SK-N-SH (cell line): ENCODE data around the gene ZSCAN22. TPM values are rescaled to one million over a fixed set of nuclear protein-coding genes. Genes with fewer than 3 reads are reported as not detected.

ENCODE experiments used
- CTCF ChIA-PET: fragments of 300-600, 350-600 bp; formaldehyde crosslinking; extraction: SDS; loops from one replicate; lab custom pipeline; 2021; lab: Yijun Ruan, JAX
- POLR2A ChIA-PET: fragments of 350-600 bp; sonication (Branson Sonifier 250); formaldehyde crosslinking; extraction: SDS; loops from one replicate; lab custom pipeline; 2020; ENCODE audit warnings: antibody characterized with exemption, inconsistent platforms; lab: Yijun Ruan, JAX
- DNase-seq: peaks from one replicate; pipeline ENCODE4 v3.0.0; 2012
- H2AFZ ChIP-seq: fragments of 200-600 bp; sonication (generic); 2 replicates; pipeline ENCODE4 v1.8.1; 2016; ENCODE audit warnings: antibody characterized with exemption, mild to moderate bottlenecking, low read depth
- H3F3A ChIP-seq: fragments of 200-600 bp; sonication (generic); replicated peaks from 2 replicates; pipeline ENCODE3; 2016; ENCODE audit warnings: antibody characterized with exemption, mild to moderate bottlenecking; ENCODE audit not compliant: insufficient read depth
- H3K27ac ChIP-seq, 2 experiments: fragments of 200-500 bp in 1 of 2; fragments of 200-600 bp in 1 of 2; sonication (Bioruptor generic) in 1 of 2; sonication (generic), shearing (Covaris generic) in 1 of 2; 2 replicates each; pipeline versions ENCODE4 v1.5.1 to v1.6.1; 2014 to 2016; ENCODE audit warnings: low read depth in 2 of 2, inconsistent platforms in 1 of 2, low read length in 1 of 2, mild to moderate bottlenecking in 1 of 2, mixed read lengths in 1 of 2
- H3K27me3 ChIP-seq: fragments of 200-600 bp; sonication (generic), shearing (Covaris generic); 2 replicates; pipeline ENCODE4 v1.6.1; 2016; ENCODE audit warnings: mixed run types; ENCODE audit not compliant: insufficient read depth
- H3K36me3 ChIP-seq, 2 experiments: fragments of 200-500 bp in 1 of 2; fragments of 200-600 bp in 1 of 2; sonication (Bioruptor generic) in 1 of 2; sonication (generic) in 1 of 2; replicated peaks in 1 of 2; 2 replicates each; pipeline versions ENCODE3 to v1.5.1; 2014 to 2016; ENCODE audit warnings: low read length in 1 of 2, mild to moderate bottlenecking in 1 of 2; ENCODE audit not compliant: insufficient read depth in 2 of 2, control insufficient read depth in 1 of 2
- H3K4me1 ChIP-seq, 2 experiments: fragments of 200-500 bp in 1 of 2; fragments of 200-600 bp in 1 of 2; sonication (Bioruptor generic) in 1 of 2; sonication (generic), shearing (Covaris generic) in 1 of 2; 2 replicates each; pipeline versions ENCODE4 v1.5.1 to v1.6.1; 2014 to 2016; ENCODE audit warnings: low read depth in 1 of 2, low read length in 1 of 2, mixed run types in 1 of 2; ENCODE audit not compliant: insufficient read depth in 2 of 2, control insufficient read depth in 1 of 2
- H3K4me2 ChIP-seq: fragments of 200-600 bp; sonication (generic), shearing (Covaris generic); 2 replicates; pipeline ENCODE4 v1.6.1; 2017; ENCODE audit warnings: mixed run types
- H3K4me3 ChIP-seq, 2 experiments: fragments of 200-500 bp in 1 of 2; fragments of 200-600 bp in 1 of 2; sonication (Bioruptor generic) in 1 of 2; sonication (generic), shearing (Covaris generic) in 1 of 2; 2 replicates each; pipeline versions ENCODE4 v1.5.1 to v1.8.1; 2014 to 2016; ENCODE audit warnings: low read depth in 2 of 2, inconsistent platforms in 1 of 2, low read length in 1 of 2, mild to moderate bottlenecking in 1 of 2, mixed read lengths in 1 of 2, moderate library complexity in 1 of 2
- H3K79me2 ChIP-seq: fragments of 200-600 bp; sonication (generic); 2 replicates; pipeline ENCODE4 v1.8.1; 2017; ENCODE audit warnings: mild to moderate bottlenecking; ENCODE audit not compliant: insufficient read depth
- H3K9ac ChIP-seq: fragments of 200-600 bp; sonication (generic); 2 replicates; pipeline ENCODE4 v1.6.1; 2017; ENCODE audit warnings: mixed run types
- H3K9me2 ChIP-seq: fragments of 200-600 bp; sonication (generic); 2 replicates; pipeline ENCODE4 v1.6.1; 2017; ENCODE audit warnings: mixed run types
- H3K9me3 ChIP-seq: fragments of 200-600 bp; sonication (generic); 2 replicates; pipeline ENCODE4 v1.6.1; 2017; ENCODE audit warnings: mixed run types, mild to moderate bottlenecking, moderate library complexity
- H4K20me1 ChIP-seq: fragments of 200-600 bp; sonication (generic); 2 replicates; pipeline ENCODE4 v1.6.1; 2017; ENCODE audit warnings: mild to moderate bottlenecking, mixed run types; ENCODE audit not compliant: insufficient read depth
- CTCF ChIP-seq: fragments of 200-600 bp; sonication (generic); IDR thresholded peaks from 2 replicates; pipeline ENCODE4 v1.6.1; 2017; ENCODE audit warnings: antibody characterized with exemption, mild to moderate bottlenecking, moderate library complexity
- ELF1 ChIP-seq: IDR thresholded peaks from 2 replicates; pipeline ENCODE4 v1.4.0; 2012
- FOSL2 ChIP-seq: IDR thresholded peaks from 2 replicates; pipeline ENCODE4 v1.4.0; 2012; ENCODE audit warnings: low read depth, mild to moderate bottlenecking, moderate library complexity, borderline replicate concordance
- FOXM1 ChIP-seq: IDR thresholded peaks from 2 replicates; pipeline ENCODE4 v1.4.0; 2012; ENCODE audit warnings: low read depth, mild to moderate bottlenecking
- JUND ChIP-seq: IDR thresholded peaks from 2 replicates; pipeline ENCODE4 v1.4.0; 2012
- PBX3 ChIP-seq: IDR thresholded peaks from 2 replicates; pipeline ENCODE4; 2012
- RAD21 ChIP-seq: IDR thresholded peaks from 2 replicates; pipeline ENCODE4 v1.6.1; 2012; ENCODE audit warnings: mild to moderate bottlenecking, low read length
- SIN3A ChIP-seq: IDR thresholded peaks from 2 replicates; pipeline ENCODE4 v1.6.1; 2012; ENCODE audit warnings: low read depth, mild to moderate bottlenecking, low read length, moderate library complexity, borderline replicate concordance
- SMC3 ChIP-seq: IDR thresholded peaks from 2 replicates; pipeline ENCODE4 v1.6.1; 2012; ENCODE audit warnings: low read depth, low read length, improper control_type of control experiment
- TCF12 ChIP-seq: IDR thresholded peaks from 2 replicates; pipeline ENCODE4 v1.4.0; 2012
- USF2 ChIP-seq: fragments of 150-350 bp; IDR thresholded peaks from 2 replicates; pipeline ENCODE4 v1.6.1; 2017; ENCODE audit warnings: antibody characterized with exemption, low read length, low read depth, borderline replicate concordance
- YY1 ChIP-seq: IDR thresholded peaks from 2 replicates; pipeline ENCODE4 v1.4.0; 2012; ENCODE audit warnings: low read depth, mild to moderate bottlenecking
- WGBS: methylation state at CpG from one replicate; pipeline ENCODE4 v1.1.6; 2017; ENCODE audit warnings: low lambda C conversion rate; 5-methylcytosine and 5-hydroxymethylcytosine counted together
- polyA plus RNA-seq, 3 experiments: library from polyadenylated mRNA; depleted of rRNA; stranded (reverse); fragments of >200 nt; gene quantifications; 2 replicates each; pipeline ENCODE4 v1.2.3, GENCODE V29; 2012
- TF ChIP-seq, protein P1 (sequence below): IDR thresholded peaks from 2 replicates; pipeline ENCODE4 v1.4.0; 2012; ENCODE audit warnings: low read depth, borderline replicate concordance
- TF ChIP-seq, protein P2 (sequence below): IDR thresholded peaks from 2 replicates; pipeline ENCODE4 v1.6.1; 2012; ENCODE audit warnings: mild to moderate bottlenecking, low read depth, low read length, moderate library complexity

ZSCAN22 gene
- polyA plus RNA-seq, 1 of the 3 experiments (the other 2 are of a cell fraction), result 2.3 TPM

DNA sequence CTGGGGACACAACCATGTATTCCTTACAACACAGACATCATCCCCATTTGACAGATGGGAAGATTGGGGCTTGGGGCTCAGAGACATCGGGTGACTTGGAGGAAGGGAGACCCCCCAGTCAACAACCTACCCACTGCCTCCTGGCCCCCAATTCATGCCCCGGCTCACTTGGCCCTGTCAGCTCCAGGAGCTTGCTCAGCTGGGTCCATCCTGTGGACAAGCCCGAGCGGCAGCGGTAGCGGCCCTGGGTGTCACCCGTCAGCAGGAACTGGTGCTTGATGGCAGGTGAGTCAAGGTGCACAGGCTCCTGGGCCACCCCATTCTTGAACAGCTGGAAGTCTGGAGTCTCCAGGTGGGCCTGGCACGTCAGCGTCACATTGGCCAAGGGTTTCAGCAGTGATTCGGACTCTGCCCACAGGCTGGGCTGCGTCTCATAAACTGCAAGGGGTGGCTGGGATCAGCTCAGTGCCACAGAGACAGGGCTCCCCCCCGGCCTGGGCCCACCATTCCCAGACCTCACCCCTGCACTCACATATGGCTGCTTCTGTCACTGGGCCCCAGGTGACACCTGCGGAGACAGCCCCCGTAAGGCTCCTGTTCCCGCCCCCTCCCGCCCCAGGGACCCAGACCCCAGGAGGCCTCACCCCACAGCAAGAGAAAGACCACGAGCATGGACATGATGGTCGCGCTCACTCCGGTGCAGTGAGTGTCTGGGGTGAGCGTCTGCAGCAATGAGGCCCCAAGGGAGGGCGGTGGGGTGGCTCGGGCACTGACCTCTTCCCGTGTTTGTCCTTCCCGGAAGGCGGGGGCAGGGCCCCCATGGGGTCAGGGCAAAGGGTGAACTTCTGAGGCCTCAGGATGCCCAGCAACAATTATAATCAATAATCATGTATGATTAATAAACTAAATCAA lies 26.2 kb downstream of the ZSCAN22 start, which contains the start of gene A1BG (continued):
- no peak for TF ChIP-seq PBX3

DNA sequence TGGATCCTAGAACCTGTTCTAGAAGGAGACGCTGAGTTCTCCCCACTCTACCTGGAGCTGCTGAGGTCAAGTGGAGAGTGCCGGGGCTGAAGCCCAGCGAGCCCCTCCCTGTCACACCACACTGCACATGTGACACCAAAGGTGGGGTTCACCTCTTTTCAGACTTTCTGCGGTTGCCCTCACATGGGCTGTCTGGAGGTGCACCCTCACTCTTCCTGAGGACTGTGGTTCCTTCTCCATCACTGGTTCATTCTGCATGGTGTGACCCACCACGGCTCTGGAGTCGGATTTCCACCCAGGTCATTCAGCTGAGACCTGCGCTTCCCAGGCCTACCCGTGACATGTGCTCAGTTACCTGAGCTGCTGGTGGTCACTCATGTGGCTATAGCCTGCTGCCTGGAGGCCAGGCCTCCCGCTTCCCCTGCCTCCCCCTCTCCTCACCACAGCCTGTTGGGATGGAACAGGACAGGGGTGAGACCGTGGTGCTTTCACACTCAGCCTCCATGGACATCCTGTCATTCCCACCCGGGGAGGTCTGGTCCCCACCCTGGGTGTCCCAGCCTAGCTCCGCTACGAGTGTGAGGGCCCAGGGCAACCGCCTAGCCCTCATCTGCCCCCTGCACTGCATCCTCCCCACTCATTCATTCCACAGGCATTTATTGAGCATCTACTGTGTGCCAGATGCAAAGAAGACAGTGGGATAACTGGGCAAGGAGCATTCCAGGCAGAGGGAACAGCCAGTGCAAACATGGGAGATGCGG lies 27.1 kb downstream of the ZSCAN22 start:
- DNase-seq, result no peak
- H3K36me3 ChIP-seq, result peaks cover 2 to 4% of the 10 kb centered on the region in 2 experiments
- ChIA-PET CTCF (interaction anchor here (1.0 kb wide), 1 partner anchor 9 kb away, joined by 3 read pairs; the partner anchor contains the start of gene ZNF497), POLR2A (interaction anchor here (1.4 to 3.6 kb wide), 2 partner anchors 8 to 9 kb away, joined by 3 to 18 read pairs; partner anchors contain the start of gene ZNF497)
- H3K4me3 ChIP-seq, result no peak overlapping the region
- H3K4me1 ChIP-seq, result no peaks in the 10 kb centered on the region
- no peaks in the 10 kb centered on the region for H3K27me3 ChIP-seq
- H3K79me2 ChIP-seq, result peaks cover 18% of the 10 kb centered on the region
- no peaks in the 10 kb centered on the region for H3F3A ChIP-seq
- H3K4me2 ChIP-seq, result no peak overlapping the region
- no peak overlapping the region for H3K9ac ChIP-seq
- no peaks in the 10 kb centered on the region for H4K20me1 ChIP-seq
- no peaks in the 10 kb centered on the region for H3K9me2 ChIP-seq
- no peaks in the 10 kb centered on the region for H3K9me3 ChIP-seq
- 90% methylated on average over 10 of the region's 15 CpGs for WGBS
- H2AFZ ChIP-seq, result no peak overlapping the region
- TF ChIP-seq FOSL2, result no peak
- TF ChIP-seq SMC3, result no peak
- TF ChIP-seq FOXM1, result no peak
- TF ChIP-seq RAD21, result no peak
- no peak for TF ChIP-seq SIN3A
- TF ChIP-seq JUND, result no peak
- no peak for TF ChIP-seq ELF1
- TF ChIP-seq USF2, result no peak
- TF ChIP-seq, protein P1, sequence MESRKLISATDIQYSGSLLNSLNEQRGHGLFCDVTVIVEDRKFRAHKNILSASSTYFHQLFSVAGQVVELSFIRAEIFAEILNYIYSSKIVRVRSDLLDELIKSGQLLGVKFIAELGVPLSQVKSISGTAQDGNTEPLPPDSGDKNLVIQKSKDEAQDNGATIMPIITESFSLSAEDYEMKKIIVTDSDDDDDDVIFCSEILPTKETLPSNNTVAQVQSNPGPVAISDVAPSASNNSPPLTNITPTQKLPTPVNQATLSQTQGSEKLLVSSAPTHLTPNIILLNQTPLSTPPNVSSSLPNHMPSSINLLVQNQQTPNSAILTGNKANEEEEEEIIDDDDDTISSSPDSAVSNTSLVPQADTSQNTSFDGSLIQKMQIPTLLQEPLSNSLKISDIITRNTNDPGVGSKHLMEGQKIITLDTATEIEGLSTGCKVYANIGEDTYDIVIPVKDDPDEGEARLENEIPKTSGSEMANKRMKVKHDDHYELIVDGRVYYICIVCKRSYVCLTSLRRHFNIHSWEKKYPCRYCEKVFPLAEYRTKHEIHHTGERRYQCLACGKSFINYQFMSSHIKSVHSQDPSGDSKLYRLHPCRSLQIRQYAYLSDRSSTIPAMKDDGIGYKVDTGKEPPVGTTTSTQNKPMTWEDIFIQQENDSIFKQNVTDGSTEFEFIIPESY, result no peak
- TF ChIP-seq, protein P2, sequence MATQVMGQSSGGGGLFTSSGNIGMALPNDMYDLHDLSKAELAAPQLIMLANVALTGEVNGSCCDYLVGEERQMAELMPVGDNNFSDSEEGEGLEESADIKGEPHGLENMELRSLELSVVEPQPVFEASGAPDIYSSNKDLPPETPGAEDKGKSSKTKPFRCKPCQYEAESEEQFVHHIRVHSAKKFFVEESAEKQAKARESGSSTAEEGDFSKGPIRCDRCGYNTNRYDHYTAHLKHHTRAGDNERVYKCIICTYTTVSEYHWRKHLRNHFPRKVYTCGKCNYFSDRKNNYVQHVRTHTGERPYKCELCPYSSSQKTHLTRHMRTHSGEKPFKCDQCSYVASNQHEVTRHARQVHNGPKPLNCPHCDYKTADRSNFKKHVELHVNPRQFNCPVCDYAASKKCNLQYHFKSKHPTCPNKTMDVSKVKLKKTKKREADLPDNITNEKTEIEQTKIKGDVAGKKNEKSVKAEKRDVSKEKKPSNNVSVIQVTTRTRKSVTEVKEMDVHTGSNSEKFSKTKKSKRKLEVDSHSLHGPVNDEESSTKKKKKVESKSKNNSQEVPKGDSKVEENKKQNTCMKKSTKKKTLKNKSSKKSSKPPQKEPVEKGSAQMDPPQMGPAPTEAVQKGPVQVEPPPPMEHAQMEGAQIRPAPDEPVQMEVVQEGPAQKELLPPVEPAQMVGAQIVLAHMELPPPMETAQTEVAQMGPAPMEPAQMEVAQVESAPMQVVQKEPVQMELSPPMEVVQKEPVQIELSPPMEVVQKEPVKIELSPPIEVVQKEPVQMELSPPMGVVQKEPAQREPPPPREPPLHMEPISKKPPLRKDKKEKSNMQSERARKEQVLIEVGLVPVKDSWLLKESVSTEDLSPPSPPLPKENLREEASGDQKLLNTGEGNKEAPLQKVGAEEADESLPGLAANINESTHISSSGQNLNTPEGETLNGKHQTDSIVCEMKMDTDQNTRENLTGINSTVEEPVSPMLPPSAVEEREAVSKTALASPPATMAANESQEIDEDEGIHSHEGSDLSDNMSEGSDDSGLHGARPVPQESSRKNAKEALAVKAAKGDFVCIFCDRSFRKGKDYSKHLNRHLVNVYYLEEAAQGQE, result no peak
- TF ChIP-seq CTCF, result no peak
- TF ChIP-seq YY1, result no peak
- no peak for TF ChIP-seq TCF12
- no peak for TF ChIP-seq PBX3
- H3K27ac ChIP-seq, result no peak overlapping the region
